A549 (cell line): ENCODE data around the gene MYH13. TPM values are rescaled to one million over a fixed set of nuclear protein-coding genes. Genes with fewer than 3 reads are reported as not detected.

ENCODE experiments used
- ATAC-seq, 2 experiments: fragments of 200-7000 bp in 1 of 2; fragments of >200 bp in 1 of 2; cut with Nextera tagmentation in 1 of 2; cut with Tn5 transposase in 1 of 2; 3 replicates each; pipeline versions ENCODE4 v1.8.0 to v1.9.1; 2018 to 2020; ENCODE audit warnings: mild to moderate bottlenecking in 1 of 2, moderate library complexity in 1 of 2
- CTCF ChIA-PET: fragments of 300-600 bp; sonication (Branson Sonifier 250); formaldehyde crosslinking; extraction: SDS; loops from one replicate; lab custom pipeline; 2021; ENCODE audit warnings: antibody characterized with exemption, inconsistent platforms; lab: Yijun Ruan, JAX
- POLR2A ChIA-PET: fragments of 350-600 bp; formaldehyde crosslinking; extraction: SDS; loops from one replicate; lab custom pipeline; 2021; ENCODE audit warnings: antibody characterized with exemption, inconsistent platforms; lab: Yijun Ruan, JAX
- DNase-seq, 2 experiments: peaks; one replicate each; pipeline versions ENCODE4 v3.0.0 to v3.0.0-alpha.2; 2011 to 2016; ENCODE audit warnings: low read depth in 1 of 2, low spot score in 1 of 2
- FAIRE-seq: peaks from 2 replicates; lab custom pipeline; 2011; peaks lifted over from hg19 to GRCh38; lab: Jason Lieb, UNC
- H3K27ac ChIP-seq, 2 experiments: fragments of >200 bp; sonication (Bioruptor Twin); formaldehyde crosslinking; 3 replicates each; pipeline ENCODE4 v1.5.1; 2016 to 2017
- H3K4me1 ChIP-seq: fragments of >200 bp; sonication (Bioruptor Twin); formaldehyde crosslinking; 3 replicates; pipeline ENCODE4 v1.6.1; 2016
- H3K4me2 ChIP-seq: fragments of >200 bp; sonication (Bioruptor Twin); formaldehyde crosslinking; 3 replicates; pipeline ENCODE4 v1.6.1; 2016
- H3K4me3 ChIP-seq: fragments of >200 bp; sonication (Bioruptor Twin); formaldehyde crosslinking; 3 replicates; pipeline ENCODE4 v1.5.1; 2016
- H3K9me3 ChIP-seq: fragments of >200 bp; sonication (Bioruptor Twin); formaldehyde crosslinking; 3 replicates; pipeline ENCODE4 v1.6.1; 2016
- BHLHE40 ChIP-seq: IDR thresholded peaks from 2 replicates; pipeline ENCODE4 v1.6.1; 2012; ENCODE audit warnings: low read depth, low read length, inconsistent platforms
- CBX8 ChIP-seq: fragments of 200-600 bp; sonication (generic); IDR thresholded peaks from 2 replicates; pipeline ENCODE4 v1.6.1; 2016
- CEBPB ChIP-seq, 2 experiments: fragments of >200 bp in 1 of 2; sonication (Bioruptor Twin) in 1 of 2; formaldehyde crosslinking in 1 of 2; IDR thresholded peaks; 2 replicates each; pipeline ENCODE4 v1.6.1; 2012 to 2016
- CHD2 ChIP-seq: fragments of 150-350 bp; IDR thresholded peaks from 2 replicates; pipeline ENCODE4 v1.6.1; 2014; ENCODE audit warnings: low read length; ENCODE audit not compliant: partially characterized antibody
- CHD4 ChIP-seq: fragments of 200-600 bp; sonication (generic); IDR thresholded peaks from 2 replicates; pipeline ENCODE4 v1.6.1; 2016; ENCODE audit warnings: antibody characterized with exemption, mild to moderate bottlenecking, borderline replicate concordance
- E2F6 ChIP-seq: IDR thresholded peaks from 2 replicates; pipeline ENCODE4 v1.6.1; 2012; ENCODE audit warnings: low read depth, borderline replicate concordance
- EHMT2 ChIP-seq: fragments of 200-600 bp; sonication (generic); IDR thresholded peaks from 2 replicates; pipeline ENCODE4 v1.6.1; 2016; ENCODE audit warnings: antibody characterized with exemption, low read depth, mild to moderate bottlenecking, moderate library complexity
- EP300 ChIP-seq, 2 experiments: fragments of >200 bp; sonication (Bioruptor Twin); formaldehyde crosslinking; IDR thresholded peaks; 2 replicates in 1 of 2; 3 replicates in 1 of 2; pipeline ENCODE4 v1.6.1; 2016 to 2017
- ESRRA ChIP-seq: fragments of 150-350 bp; IDR thresholded peaks from 2 replicates; pipeline ENCODE4 v1.6.1; 2014; ENCODE audit warnings: mild to moderate bottlenecking, low read length, borderline replicate concordance
- HMGXB4 ChIP-seq: fragments of 250-450 bp; sonication (Bioruptor Pico); IDR thresholded peaks from 2 replicates; pipeline ENCODE4 v1.5.0; 2021; ENCODE audit warnings: mild to moderate bottlenecking, moderate library complexity, borderline replicate concordance
- HOXB5 ChIP-seq: fragments of 250-450 bp; sonication (Bioruptor Pico); IDR thresholded peaks from 2 replicates; pipeline ENCODE4 v1.5.0; 2020; ENCODE audit warnings: mild to moderate bottlenecking, moderate library complexity
- MAZ ChIP-seq: fragments of 150-350 bp; IDR thresholded peaks from 2 replicates; pipeline ENCODE4 v1.6.1; 2014; ENCODE audit warnings: antibody characterized with exemption, low read depth, low read length, borderline replicate concordance
- MYC ChIP-seq: IDR thresholded peaks from 2 replicates; pipeline ENCODE4 v1.6.1; 2012; ENCODE audit warnings: mild to moderate bottlenecking, inconsistent platforms, low read length, improper control_type of control experiment, borderline replicate concordance
- NR3C1 ChIP-seq: fragments of >200 bp; sonication (Bioruptor Twin); formaldehyde crosslinking; IDR thresholded peaks from 3 replicates; pipeline ENCODE4 v1.6.1; 2017
- RARB ChIP-seq: fragments of 250-450 bp; sonication (Bioruptor Pico); IDR thresholded peaks from 2 replicates; pipeline ENCODE4 v1.8.0; 2021; ENCODE audit warnings: mild to moderate bottlenecking, moderate library complexity
- RCOR1 ChIP-seq: fragments of 150-350 bp; IDR thresholded peaks from 2 replicates; pipeline ENCODE4 v1.6.1; 2014; ENCODE audit warnings: antibody characterized with exemption, low read length, low read depth
- SMC3 ChIP-seq: fragments of >200 bp; sonication (Bioruptor Twin); formaldehyde crosslinking; IDR thresholded peaks from 3 replicates; pipeline ENCODE4 v1.6.1; 2018; ENCODE audit warnings: inconsistent platforms
- ZC3H11A ChIP-seq: fragments of 450-650 bp; IDR thresholded peaks from 2 replicates; pipeline ENCODE4 v1.6.1; 2014; ENCODE audit warnings: antibody characterized with exemption, mild to moderate bottlenecking
- ZSCAN20 ChIP-seq: fragments of 250-450 bp; sonication (Bioruptor Pico); IDR thresholded peaks from 2 replicates; pipeline ENCODE4 v1.8.0; 2022; ENCODE audit warnings: mild to moderate bottlenecking, moderate library complexity
- WGBS: methylation state at CpG from one replicate; pipeline ENCODE4 v1.1.6; 2017; ENCODE audit errors: missing lambda C conversion rate; 5-methylcytosine and 5-hydroxymethylcytosine counted together
- polyA plus RNA-seq, 4 experiments: library from polyadenylated mRNA; depleted of rRNA in 3 of 4; stranded (reverse); fragments of >200 nt; fragmentation: RNase III in 1 of 4; extraction: RNeasy Plus Mini Kit Qiagen cat#74134 plus additional on column Dnase treatment in 1 of 4; gene quantifications; 2 replicates in 3 of 4; 3 replicates in 1 of 4; pipeline ENCODE4 v1.2.3, GENCODE V29; 2011 to 2017
- TF ChIP-seq, protein P1 (sequence below): fragments of 250-450 bp; sonication (Bioruptor Pico); IDR thresholded peaks from 2 replicates; pipeline ENCODE4 v1.5.0; 2020; ENCODE audit warnings: low read depth, mild to moderate bottlenecking, moderate library complexity
- TF ChIP-seq, protein P2 (sequence below): fragments of >200 bp; sonication (Bioruptor Twin); formaldehyde crosslinking; IDR thresholded peaks from 3 replicates; pipeline ENCODE4 v1.5.1; 2016

MYH13 gene
- polyA plus RNA-seq, 2 of the 4 experiments (the other 2 are of a cell fraction) = not detected

- no peak for TF ChIP-seq CBX8
- TF ChIP-seq HMGXB4 (CRISPR knock-in tag) = no peak
- no peak for TF ChIP-seq MAZ
- TF ChIP-seq, all 56 proteins: peak for 0
Observed at GRCh38 chr17:10278218-10278617, 94.6 kb downstream of the MYH13 start (continued).

- FAIRE-seq (no peak), DNase-seq (no peak), ATAC-seq (no peak)
- ChIA-PET POLR2A (no interaction called here), CTCF (interaction anchor here (0.6 to 1.0 kb wide), 2 partner anchors 160 to 220 kb away, joined by 3 read pairs; no protein-coding TSS in a partner anchor)
- Histone ChIP-seq H3K4me1 (no peaks in the 10 kb centered on the region), H3K9me3 (peaks cover 3% of the 10 kb centered on the region; the same call in 1 of the 3 replicates), H3K4me2 (no peak overlapping the region), H3K27ac (no peak overlapping the region), H3K4me3 (no peak overlapping the region)
- TF ChIP-seq ZSCAN20 (CRISPR knock-in tag) (no peak), EHMT2 (no peak), ZC3H11A (no peak), CEBPB (IDR thresholded peaks at IDR 0.05) (no peak), RARB (CRISPR knock-in tag) (no peak), HMGXB4 (CRISPR knock-in tag) (no peak), ESRRA (no peak), CBX8 (no peak), CHD4 (no peak), EP300 (IDR thresholded peaks at IDR 0.05) (no peak), CHD2 (no peak), BHLHE40 (no peak), RCOR1 (no peak), HOXB5 (CRISPR knock-in tag) (no peak), E2F6 (no peak), NR3C1 (no peak), SMC3 (no peak), MYC (no peak)
- TF ChIP-seq, protein P1, sequence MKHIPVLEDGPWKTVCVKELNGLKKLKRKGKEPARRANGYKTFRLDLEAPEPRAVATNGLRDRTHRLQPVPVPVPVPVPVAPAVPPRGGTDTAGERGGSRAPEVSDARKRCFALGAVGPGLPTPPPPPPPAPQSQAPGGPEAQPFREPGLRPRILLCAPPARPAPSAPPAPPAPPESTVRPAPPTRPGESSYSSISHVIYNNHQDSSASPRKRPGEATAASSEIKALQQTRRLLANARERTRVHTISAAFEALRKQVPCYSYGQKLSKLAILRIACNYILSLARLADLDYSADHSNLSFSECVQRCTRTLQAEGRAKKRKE (CRISPR knock-in tag) = no peak
- TF ChIP-seq, protein P2, sequence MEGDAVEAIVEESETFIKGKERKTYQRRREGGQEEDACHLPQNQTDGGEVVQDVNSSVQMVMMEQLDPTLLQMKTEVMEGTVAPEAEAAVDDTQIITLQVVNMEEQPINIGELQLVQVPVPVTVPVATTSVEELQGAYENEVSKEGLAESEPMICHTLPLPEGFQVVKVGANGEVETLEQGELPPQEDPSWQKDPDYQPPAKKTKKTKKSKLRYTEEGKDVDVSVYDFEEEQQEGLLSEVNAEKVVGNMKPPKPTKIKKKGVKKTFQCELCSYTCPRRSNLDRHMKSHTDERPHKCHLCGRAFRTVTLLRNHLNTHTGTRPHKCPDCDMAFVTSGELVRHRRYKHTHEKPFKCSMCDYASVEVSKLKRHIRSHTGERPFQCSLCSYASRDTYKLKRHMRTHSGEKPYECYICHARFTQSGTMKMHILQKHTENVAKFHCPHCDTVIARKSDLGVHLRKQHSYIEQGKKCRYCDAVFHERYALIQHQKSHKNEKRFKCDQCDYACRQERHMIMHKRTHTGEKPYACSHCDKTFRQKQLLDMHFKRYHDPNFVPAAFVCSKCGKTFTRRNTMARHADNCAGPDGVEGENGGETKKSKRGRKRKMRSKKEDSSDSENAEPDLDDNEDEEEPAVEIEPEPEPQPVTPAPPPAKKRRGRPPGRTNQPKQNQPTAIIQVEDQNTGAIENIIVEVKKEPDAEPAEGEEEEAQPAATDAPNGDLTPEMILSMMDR = no peak
- 25% methylated on average over 3 of the region's 3 CpGs for WGBS
Observed at GRCh38 chr17:10276436-10276835, 96.4 kb downstream of the MYH13 start.
